HCT116 (cell line): ENCODE data around the gene FSIP2. TPM values are rescaled to one million over a fixed set of nuclear protein-coding genes. Genes with fewer than 3 reads are reported as not detected.

Experiments used
- ATAC-seq: fragments of 200-7000 bp; cut with Tn5 transposase; 2 replicates; pipeline ENCODE4 v1.9.1; 2020; ENCODE audit warnings: mild to moderate bottlenecking, moderate library complexity
- BruUV-seq: library from RNA; stranded (reverse); fragments of 400-500 nt; replicated peaks from 2 replicates; lab custom pipeline; 2021; lab: Mats Ljungman, UMichigan
- CTCF ChIA-PET: fragments of 300-600 bp; sonication (Branson Sonifier 250); formaldehyde crosslinking; loops from one replicate; lab custom pipeline; 2021; ENCODE audit warnings: antibody characterized with exemption; lab: Charles Lee
- POLR2A ChIA-PET: fragments of 300-600, 350-600 bp; sonication (Branson Sonifier 250); formaldehyde crosslinking; loops from one replicate; lab custom pipeline; 2021; ENCODE audit warnings: antibody characterized with exemption; lab: Charles Lee
- RAD21 ChIA-PET, 2 experiments: fragments of 300-600 bp; sonication (Branson Sonifier 250); formaldehyde crosslinking; loops; one replicate each; lab custom pipeline; 2023; ENCODE audit warnings: low total read pairs in 2 of 2; ENCODE audit not compliant: uncharacterized antibody in 2 of 2, unreplicated experiment in 2 of 2, low non-redundant PET in 1 of 2; lab: Charles Lee
- DNase-seq: peaks from one replicate; pipeline ENCODE4 v3.0.0-alpha.2; 2010; ENCODE audit warnings: low read depth, low spot score
- H2AFZ ChIP-seq: fragments of 200-600 bp; shearing (Covaris generic), sonication (generic); 2 replicates; pipeline ENCODE4 v1.6.1; 2017; ENCODE audit warnings: low read depth, mixed run types, mixed read lengths, antibody characterized with exemption, low read length; ENCODE audit not compliant: poor library complexity, severe bottlenecking
- H3K27ac ChIP-seq: 2 replicates; pipeline ENCODE4 v1.5.1; 2012; ENCODE audit warnings: low read depth, low read length
- H3K27me3 ChIP-seq: fragments of 200-600 bp; sonication (generic); 2 replicates; pipeline ENCODE4 v1.6.1; 2016; ENCODE audit warnings: mixed run types, low read length, mixed read lengths; ENCODE audit not compliant: insufficient read depth
- H3K36me3 ChIP-seq, 2 experiments: fragments of 200-500 bp in 1 of 2; fragments of 200-600 bp in 1 of 2; sonication (Bioruptor generic) in 1 of 2; sonication (generic) in 1 of 2; 2 replicates each; pipeline versions ENCODE4 v1.5.1 to v1.6.1; 2014 to 2016; ENCODE audit warnings: low read length in 2 of 2, inconsistent platforms in 1 of 2, mixed read lengths in 1 of 2, mixed run types in 1 of 2; ENCODE audit not compliant: insufficient read depth in 2 of 2, control insufficient read depth in 1 of 2
- H3K4me1 ChIP-seq, 2 experiments: fragments of 200-600 bp in 1 of 2; sonication (generic) in 1 of 2; 2 replicates each; pipeline versions ENCODE4 v1.5.1 to v1.6.1; 2012 to 2017; ENCODE audit warnings: low read length in 2 of 2, inconsistent platforms in 1 of 2, mild to moderate bottlenecking in 1 of 2, mixed read lengths in 1 of 2, mixed run types in 1 of 2, moderate library complexity in 1 of 2; ENCODE audit not compliant: insufficient read depth in 2 of 2, control insufficient read depth in 1 of 2
- H3K4me2 ChIP-seq: fragments of 200-600 bp; sonication (generic); 2 replicates; pipeline ENCODE4 v1.6.1; 2017; ENCODE audit warnings: mixed run types, low read length, mixed read lengths
- H3K4me3 ChIP-seq, 2 experiments: fragments of 200-600 bp in 1 of 2; sonication (generic) in 1 of 2; replicated peaks in 1 of 2; 2 replicates each; pipeline ENCODE4 v1.5.1; 2011 to 2016; ENCODE audit warnings: low read length in 2 of 2, control low read depth in 1 of 2, low read depth in 1 of 2, mild to moderate bottlenecking in 1 of 2, mixed read lengths in 1 of 2, mixed run types in 1 of 2
- H3K79me2 ChIP-seq: fragments of 200-600 bp; sonication (generic); 2 replicates; pipeline ENCODE4 v1.6.1; 2017; ENCODE audit warnings: mild to moderate bottlenecking, mixed run types, low read length, moderate library complexity, mixed read lengths; ENCODE audit not compliant: insufficient read depth
- H3K9ac ChIP-seq: fragments of 200-600 bp; sonication (generic); 2 replicates; pipeline ENCODE4 v1.6.1; 2016; ENCODE audit warnings: low read length, mixed read lengths
- H3K9me2 ChIP-seq: fragments of 200-600 bp; sonication (generic), shearing (Covaris generic); 2 replicates; pipeline ENCODE4 v1.6.1; 2017; ENCODE audit warnings: mixed run types, mild to moderate bottlenecking, moderate library complexity; ENCODE audit not compliant: insufficient read depth
- H3K9me3 ChIP-seq, 2 experiments: fragments of 200-500 bp in 1 of 2; fragments of 200-600 bp in 1 of 2; sonication (Bioruptor generic) in 1 of 2; sonication (generic) in 1 of 2; 2 replicates each; pipeline ENCODE4 v1.6.1; 2014 to 2017; ENCODE audit warnings: low read length in 2 of 2, mixed read lengths in 2 of 2, inconsistent platforms in 1 of 2, low read depth in 1 of 2, mild to moderate bottlenecking in 1 of 2, mixed run types in 1 of 2, moderate library complexity in 1 of 2; ENCODE audit not compliant: control insufficient read depth in 1 of 2, insufficient read depth in 1 of 2
- H4K20me1 ChIP-seq: fragments of 200-600 bp; sonication (generic), shearing (Covaris generic); 2 replicates; pipeline ENCODE4 v1.6.1; 2017; ENCODE audit warnings: mixed run types, mild to moderate bottlenecking, moderate library complexity; ENCODE audit not compliant: insufficient read depth
- EZH2phosphoT487 ChIP-seq: fragments of 200-600 bp; IDR thresholded peaks from 2 replicates; pipeline ENCODE4 v1.6.1; 2018; ENCODE audit warnings: antibody characterized with exemption, borderline replicate concordance
- FOSL1 ChIP-seq: IDR thresholded peaks from 2 replicates; pipeline ENCODE4 v1.6.1; 2012; ENCODE audit warnings: low read depth
- SIN3A ChIP-seq: IDR thresholded peaks from 2 replicates; pipeline ENCODE4 v1.6.1; 2012; ENCODE audit warnings: low read depth
- ZFX ChIP-seq: fragments of 450-650 bp; IDR thresholded peaks from 2 replicates; pipeline ENCODE4 v1.6.1; 2017
- intact Hi-C: fragments of 100-400 bp; cut with micrococcal nuclease; formaldehyde crosslinking; loops from 2 replicates; pipeline ENCODE4 v1.10.0; 2022
- total RNA-seq: library from RNA; stranded (reverse); gene quantifications from one replicate; pipeline ENCODE4 v1.2.1, GENCODE V29; 2021; ENCODE audit not compliant: unreplicated experiment
- TF ChIP-seq, protein P1 (sequence below): IDR thresholded peaks from 2 replicates; pipeline ENCODE4 v1.6.1; 2012; ENCODE audit warnings: low read depth
- TF ChIP-seq, protein P2 (sequence below), 3 experiments: fragments of 200-600 bp in 1 of 3; sonication (generic) in 1 of 3; IDR thresholded peaks in 2 of 3; conservative IDR thresholded peaks in 1 of 3; 2 replicates each; pipeline ENCODE4 v1.5.1; 2012 to 2017; ENCODE audit warnings: low read depth in 2 of 3, low read length in 2 of 3, antibody characterized with exemption in 1 of 3, borderline replicate concordance in 1 of 3, control low read depth in 1 of 3, mild to moderate bottlenecking in 1 of 3, mixed read lengths in 1 of 3, mixed run types in 1 of 3, moderate library complexity in 1 of 3; ENCODE audit not compliant: insufficient read depth in 1 of 3

FSIP2 gene
- total RNA-seq, 1 experiment from 2014 or later: not detected

DNA sequence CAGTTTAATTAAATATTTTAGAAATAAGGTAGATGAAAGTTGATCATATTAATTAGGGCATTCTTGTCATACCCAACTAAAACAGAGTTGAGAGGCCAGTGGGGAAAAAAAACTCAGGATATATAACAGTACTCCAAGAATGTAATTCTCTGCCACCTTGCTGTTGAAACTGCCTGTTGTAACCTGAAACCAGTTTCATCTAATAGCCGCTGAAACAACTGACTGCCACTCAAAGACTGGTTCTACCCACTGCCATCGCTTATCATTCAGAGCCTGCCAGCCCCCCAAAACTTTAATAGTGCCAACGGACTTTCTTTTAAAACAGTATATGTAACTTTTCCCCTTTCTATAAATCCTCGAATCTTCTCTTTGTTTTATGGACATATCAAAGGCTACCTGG, 37.7 kb upstream of the FSIP2 start:
- TF ChIP-seq EZH2phosphoT487 (no peak), SIN3A (no peak), FOSL1 (no peak), ZFX (no peak)
- TF ChIP-seq, protein P1, sequence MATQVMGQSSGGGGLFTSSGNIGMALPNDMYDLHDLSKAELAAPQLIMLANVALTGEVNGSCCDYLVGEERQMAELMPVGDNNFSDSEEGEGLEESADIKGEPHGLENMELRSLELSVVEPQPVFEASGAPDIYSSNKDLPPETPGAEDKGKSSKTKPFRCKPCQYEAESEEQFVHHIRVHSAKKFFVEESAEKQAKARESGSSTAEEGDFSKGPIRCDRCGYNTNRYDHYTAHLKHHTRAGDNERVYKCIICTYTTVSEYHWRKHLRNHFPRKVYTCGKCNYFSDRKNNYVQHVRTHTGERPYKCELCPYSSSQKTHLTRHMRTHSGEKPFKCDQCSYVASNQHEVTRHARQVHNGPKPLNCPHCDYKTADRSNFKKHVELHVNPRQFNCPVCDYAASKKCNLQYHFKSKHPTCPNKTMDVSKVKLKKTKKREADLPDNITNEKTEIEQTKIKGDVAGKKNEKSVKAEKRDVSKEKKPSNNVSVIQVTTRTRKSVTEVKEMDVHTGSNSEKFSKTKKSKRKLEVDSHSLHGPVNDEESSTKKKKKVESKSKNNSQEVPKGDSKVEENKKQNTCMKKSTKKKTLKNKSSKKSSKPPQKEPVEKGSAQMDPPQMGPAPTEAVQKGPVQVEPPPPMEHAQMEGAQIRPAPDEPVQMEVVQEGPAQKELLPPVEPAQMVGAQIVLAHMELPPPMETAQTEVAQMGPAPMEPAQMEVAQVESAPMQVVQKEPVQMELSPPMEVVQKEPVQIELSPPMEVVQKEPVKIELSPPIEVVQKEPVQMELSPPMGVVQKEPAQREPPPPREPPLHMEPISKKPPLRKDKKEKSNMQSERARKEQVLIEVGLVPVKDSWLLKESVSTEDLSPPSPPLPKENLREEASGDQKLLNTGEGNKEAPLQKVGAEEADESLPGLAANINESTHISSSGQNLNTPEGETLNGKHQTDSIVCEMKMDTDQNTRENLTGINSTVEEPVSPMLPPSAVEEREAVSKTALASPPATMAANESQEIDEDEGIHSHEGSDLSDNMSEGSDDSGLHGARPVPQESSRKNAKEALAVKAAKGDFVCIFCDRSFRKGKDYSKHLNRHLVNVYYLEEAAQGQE: no peak
- TF ChIP-seq, protein P2, sequence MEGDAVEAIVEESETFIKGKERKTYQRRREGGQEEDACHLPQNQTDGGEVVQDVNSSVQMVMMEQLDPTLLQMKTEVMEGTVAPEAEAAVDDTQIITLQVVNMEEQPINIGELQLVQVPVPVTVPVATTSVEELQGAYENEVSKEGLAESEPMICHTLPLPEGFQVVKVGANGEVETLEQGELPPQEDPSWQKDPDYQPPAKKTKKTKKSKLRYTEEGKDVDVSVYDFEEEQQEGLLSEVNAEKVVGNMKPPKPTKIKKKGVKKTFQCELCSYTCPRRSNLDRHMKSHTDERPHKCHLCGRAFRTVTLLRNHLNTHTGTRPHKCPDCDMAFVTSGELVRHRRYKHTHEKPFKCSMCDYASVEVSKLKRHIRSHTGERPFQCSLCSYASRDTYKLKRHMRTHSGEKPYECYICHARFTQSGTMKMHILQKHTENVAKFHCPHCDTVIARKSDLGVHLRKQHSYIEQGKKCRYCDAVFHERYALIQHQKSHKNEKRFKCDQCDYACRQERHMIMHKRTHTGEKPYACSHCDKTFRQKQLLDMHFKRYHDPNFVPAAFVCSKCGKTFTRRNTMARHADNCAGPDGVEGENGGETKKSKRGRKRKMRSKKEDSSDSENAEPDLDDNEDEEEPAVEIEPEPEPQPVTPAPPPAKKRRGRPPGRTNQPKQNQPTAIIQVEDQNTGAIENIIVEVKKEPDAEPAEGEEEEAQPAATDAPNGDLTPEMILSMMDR (IDR thresholded peaks at IDR 0.05 in 2 of 3, conservative IDR thresholded peaks at IDR 0.05 in 1 of 3; ENCODE audit: borderline replicate concordance in 1 of 3, insufficient read depth in 1 of 3, low read depth in 2 of 3, low read length in 2 of 3): no peak
- TF ChIP-seq, all 23 proteins: peak for 0
- Histone ChIP-seq H2AFZ (no peak overlapping the region), H3K27me3 (no peaks in the 10 kb centered on the region), H4K20me1 (no peaks in the 10 kb centered on the region), H3K27ac (no peak overlapping the region), H3K4me3 (no peak overlapping the region), H3K4me2 (no peak overlapping the region), H3K9me2 (no peaks in the 10 kb centered on the region), H3K36me3 (no peaks in the 10 kb centered on the region), H3K9me3 (no peaks in the 10 kb centered on the region), H3K9ac (no peak overlapping the region), H3K79me2 (no peaks in the 10 kb centered on the region), H3K4me1 (no peaks in the 10 kb centered on the region)
- DNase-seq (no peak), ATAC-seq (no peak)
- intact Hi-C loops: no loop called here
- CTCF ChIA-PET: no interaction called here
- RAD21 ChIA-PET: no interaction called here
- POLR2A ChIA-PET: no interaction called here
- BruUV-seq: no TSS peak
